ENCODE results near the gene SOX30.
A peak's percentile ranks its signal among the peaks of the same experiment; 100 is the strongest.

SOX30 gene

GRCh38 chr5:157659868-157660660 lies 7.8 kb upstream of the SOX30 start:
- DNase-seq (ENCODE audit: low spot score): no peak

GRCh38 chr5:157658893-157659292 lies 6.7 kb upstream of the SOX30 start:
- DNase-seq (ENCODE audit: low spot score): no peak

DNA sequence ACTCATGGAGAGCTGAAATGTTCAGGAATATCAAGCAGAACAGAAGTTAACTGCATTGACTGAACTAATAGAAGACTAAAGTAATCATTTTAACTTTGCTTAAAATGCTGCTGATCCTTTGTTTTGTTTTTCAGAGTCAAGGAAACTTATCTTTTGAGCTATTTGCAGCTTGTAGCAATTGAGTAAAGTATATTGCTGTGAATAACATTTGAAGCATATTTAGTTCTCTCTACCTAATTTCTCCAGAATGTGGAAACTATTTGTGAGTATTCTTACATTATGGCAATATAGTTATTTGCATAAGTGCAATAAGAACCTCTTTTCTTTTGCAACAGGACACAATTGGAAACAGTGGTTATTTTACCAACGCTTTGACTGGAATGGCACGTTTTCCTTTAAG lies 5.3 kb upstream of the SOX30 start:
- DNase-seq (ENCODE audit: low spot score): no peak

- DNase-seq (ENCODE audit: low spot score): peak; percentile 15
Measured at GRCh38 chr5:157651623-157652376, 438 bp downstream of the SOX30 start.

GRCh38 chr5:157650991-157651611 lies 1.1 kb downstream of the SOX30 start:
- DNase-seq (ENCODE audit: low spot score): no peak

DNA sequence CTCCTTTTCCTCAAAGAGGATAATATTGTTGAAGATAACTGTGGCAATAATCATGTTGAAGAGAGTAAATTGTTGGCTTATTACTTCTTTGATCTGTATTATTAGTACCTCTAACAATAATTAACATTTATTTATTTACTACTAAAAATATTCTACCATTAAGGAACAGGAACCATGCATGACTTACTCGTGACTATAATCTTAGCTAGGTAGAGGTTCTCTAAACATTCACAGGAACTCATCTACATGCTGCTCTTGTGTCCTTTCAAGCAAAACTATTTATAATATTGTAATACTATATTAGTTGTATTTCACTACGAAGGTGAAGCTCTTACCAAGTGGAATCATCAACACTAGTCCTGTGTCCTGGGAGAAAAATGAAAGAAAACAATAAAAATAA lies 3.1 kb downstream of the SOX30 start:
- no peak for DNase-seq (ENCODE audit: low spot score)

GRCh38 chr5:157648275-157648990 lies 3.8 kb downstream of the SOX30 start:
- DNase-seq (ENCODE audit: low spot score): no peak

- DNase-seq (ENCODE audit: low spot score): no peak
Measured at GRCh38 chr5:157640406-157641066, 11.7 kb downstream of the SOX30 start.

DNA sequence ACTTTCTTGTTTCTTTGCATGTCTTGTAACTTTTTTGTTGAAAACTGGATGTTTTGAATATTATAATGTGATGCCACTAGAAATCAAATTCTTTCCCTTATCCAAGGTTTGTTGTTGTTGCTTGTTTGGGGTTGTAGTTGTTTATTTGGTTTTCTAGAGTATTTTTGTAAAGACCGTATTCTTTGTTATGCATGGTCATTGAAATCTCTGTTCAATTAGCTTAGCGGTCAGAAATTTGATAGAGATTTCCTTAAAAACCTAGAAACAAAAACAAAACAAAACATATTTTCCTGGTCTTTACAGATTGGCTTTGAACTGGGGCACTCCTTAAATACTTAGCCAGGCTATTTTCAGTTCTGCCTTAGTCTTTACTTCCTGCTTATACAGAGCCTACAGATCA lies 21.9 kb downstream of the SOX30 start:
- DNase-seq (ENCODE audit: low spot score): no peak

DNA sequence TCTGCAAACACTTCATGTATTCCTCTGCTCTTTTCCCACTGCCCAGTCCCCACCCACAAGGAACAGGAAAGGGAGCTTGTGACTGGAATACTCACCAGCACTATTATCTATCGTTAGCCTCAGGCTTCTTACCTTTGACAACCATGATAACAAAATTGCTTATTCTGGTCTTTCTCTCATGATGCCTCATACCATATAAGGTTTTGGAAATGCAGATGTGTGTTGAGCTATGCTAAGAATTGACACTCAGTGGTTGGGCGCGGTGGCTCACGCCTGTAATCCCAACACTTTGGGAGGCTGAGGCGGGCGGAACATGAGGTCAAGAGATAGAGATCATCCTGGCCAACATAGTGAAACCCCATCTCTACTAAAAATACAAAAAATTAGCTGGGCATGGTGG lies 25.4 kb downstream of the SOX30 start:
- DNase-seq (ENCODE audit: low spot score): no peak

DNA sequence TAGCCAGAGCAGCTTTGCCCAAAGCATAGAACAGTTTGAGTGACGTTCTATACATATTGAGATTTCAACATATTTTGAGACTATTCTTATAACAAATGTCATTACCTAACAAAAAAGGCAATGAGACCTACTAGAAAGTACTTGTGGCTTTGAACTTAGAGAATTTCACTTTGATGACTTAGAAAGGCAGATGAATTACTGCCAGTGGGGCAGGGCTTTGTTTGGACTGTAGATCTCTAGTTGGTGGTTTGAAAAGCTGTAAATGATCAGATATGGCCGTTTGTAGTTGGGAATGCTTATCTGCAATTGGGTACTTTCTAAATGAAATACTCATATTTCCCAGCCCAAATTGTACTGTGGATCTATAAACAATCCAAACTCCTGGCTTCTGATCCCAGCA lies 28.1 kb downstream of the SOX30 start:
- DNase-seq (ENCODE audit: low spot score): no peak

- DNase-seq (ENCODE audit: low spot score): no peak
Measured at GRCh38 chr5:157620776-157621175, 31.5 kb downstream of the SOX30 start.

DNA sequence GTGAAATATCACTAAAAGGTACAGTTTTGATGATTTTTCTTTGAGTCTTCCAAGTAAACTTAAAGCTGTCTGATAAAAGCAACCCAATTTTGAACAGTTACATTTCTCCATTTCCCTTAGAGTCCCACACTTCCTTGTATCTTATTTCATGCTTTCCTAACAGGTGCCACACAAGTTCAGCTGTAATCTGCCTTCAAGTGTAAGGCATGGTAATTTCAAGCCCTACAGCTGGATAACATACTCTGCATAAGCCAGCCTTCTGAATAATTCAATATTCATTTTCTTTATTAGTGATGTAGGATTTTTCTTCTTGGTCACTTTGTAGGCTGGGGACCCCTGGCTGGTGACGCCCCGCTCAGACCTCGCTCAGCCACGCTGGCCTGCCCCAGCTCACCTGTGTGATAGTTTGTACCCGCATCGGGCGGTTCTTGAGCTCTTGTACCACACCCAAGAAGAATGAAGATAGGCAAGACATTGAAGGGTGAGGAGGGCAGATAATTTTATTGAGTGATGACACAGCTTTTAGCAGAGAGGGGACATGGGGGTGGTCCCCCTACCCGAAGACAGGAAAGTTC lies 34.0 kb downstream of the SOX30 start:
- DNase-seq (ENCODE audit: low spot score): no peak

GRCh38 chr5:157616785-157617184 lies 35.5 kb downstream of the SOX30 start:
- DNase-seq (ENCODE audit: low spot score): no peak

DNA sequence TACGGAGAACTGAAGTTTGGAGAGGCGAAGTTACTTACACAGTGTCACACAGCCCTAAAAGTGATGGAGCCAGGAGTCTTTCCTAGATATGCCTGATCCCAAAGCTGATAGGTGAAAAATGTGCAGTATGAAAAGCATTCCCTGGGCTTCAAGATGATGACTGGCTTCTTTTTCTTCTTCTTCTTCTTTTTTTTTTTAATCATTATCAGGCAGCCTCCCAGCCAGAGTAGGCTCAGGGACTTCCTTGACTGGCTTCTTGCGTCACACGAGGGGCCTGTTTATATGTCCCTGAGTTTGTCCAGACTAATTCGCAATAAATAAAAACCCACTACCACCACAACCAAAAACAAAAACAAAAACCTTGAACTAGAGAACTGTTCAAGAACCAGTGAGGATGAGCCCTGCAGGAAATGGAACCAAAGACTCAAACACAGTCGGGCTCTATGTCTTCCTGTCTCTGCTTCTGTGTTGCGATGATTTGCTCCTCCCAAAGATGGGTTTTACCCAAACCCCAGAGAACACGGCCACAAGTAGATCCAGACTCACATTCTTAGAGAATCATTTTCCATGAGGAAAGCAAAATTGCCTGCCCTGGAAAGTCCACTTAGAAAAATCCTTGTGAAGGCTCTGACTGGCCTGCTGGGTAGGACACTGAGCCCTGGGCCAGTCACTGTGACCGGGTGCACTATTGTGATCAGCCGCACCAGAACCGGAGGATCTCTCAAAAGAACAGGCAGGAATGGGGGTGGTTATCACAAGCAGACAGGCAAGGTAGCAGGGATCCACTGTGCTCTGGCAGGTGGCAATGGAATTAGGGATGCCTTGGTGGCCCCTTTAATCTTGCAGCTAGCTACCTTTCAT lies 38.6 kb downstream of the SOX30 start:
- DNase-seq (ENCODE audit: low spot score): no peak

- no peak for DNase-seq (ENCODE audit: low spot score)
Measured at GRCh38 chr5:157612581-157612980, 39.7 kb downstream of the SOX30 start.

GRCh38 chr5:157611571-157612476 lies 40.4 kb downstream of the SOX30 start:
- no peak for DNase-seq (ENCODE audit: low spot score)

DNA sequence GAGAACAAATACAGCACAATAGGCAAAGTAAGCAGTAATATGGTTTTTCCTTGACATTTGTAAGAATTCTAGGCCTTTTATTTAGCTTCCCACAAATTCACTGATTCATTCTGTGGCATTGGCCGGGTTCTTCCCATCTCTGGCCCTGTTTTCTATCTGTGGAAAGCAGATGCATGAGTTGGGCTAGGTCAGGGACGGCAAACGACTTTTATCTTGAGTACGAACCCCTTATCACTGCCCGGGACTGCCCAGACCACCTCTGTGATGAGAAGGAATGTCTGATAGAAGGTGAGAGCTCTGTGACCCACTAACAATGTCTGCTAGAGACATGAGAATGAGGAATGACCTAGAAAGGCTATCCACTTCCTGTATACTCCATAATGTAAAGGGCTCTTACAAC lies 41.2 kb downstream of the SOX30 start:
- DNase-seq (ENCODE audit: low spot score): no peak

DNA sequence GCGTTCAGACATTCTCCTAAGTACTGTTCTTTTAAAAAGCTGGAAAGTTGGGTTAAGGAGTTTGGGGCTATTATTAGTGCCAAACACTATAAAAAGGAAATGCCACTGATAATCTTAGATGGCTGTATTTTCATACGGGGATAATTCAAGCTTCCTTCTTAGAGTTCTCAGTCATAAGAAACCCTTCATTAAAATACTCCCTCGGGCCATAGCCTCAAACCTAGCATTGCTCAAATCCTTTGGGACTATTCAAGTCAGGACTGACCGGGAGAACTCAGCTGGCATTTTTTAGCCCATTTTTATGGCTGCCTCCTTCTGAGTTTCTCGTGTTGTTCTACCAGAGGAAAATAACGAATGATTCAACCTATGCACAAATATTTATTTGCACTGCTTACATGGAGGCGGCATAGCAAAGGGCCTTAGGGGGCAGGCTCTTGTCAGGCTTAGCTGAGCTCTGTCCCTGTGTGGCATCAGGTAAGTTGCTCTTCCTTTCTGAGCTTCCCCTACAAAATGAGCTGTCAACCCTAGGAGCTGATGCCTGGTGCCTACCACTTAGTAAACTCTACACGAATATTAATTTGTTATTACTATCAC lies 43.2 kb downstream of the SOX30 start:
- no peak for DNase-seq (ENCODE audit: low spot score)
